ENCODE data around the gene SKOR2.
A peak's percentile ranks its signal among the peaks of the same experiment; 100 is the strongest.
"Not testable (repeated sequence)": the region's sequence is repeated elsewhere in the genome, so short reads cannot be mapped to it uniquely, and the experiment has no call there.

Gene SKOR2

DNA sequence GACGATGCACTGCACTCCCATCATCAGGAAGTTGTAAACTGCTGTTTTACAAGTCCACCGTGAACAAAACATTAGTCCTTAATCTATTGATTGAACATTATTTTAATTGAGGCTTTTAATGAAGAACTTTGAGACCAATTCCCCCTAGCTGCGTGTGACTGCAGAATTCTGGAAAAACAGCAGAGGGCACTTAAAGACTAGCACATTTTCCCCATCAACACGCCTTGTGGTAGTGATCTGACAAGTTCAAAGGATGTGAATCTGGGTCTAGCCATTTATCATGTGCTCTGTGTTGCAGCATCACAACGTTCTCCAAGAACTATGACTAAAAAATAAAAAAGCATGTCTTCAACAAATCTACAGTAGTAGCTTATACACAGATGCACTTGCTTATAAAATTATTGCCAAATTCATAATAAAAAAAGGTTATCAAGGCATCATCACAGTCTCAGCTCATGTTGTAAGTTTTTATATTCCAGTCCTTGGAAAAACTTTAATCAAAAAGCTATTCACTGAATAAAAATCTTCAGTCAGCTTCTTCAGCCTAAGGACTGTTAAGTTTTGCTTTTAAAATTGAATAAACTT lies 35.8 kb downstream of the SKOR2 start:
- no peak overlapping the region for H3K4me3 ChIP-seq (ENCODE audit: low read length)
- TF ChIP-seq, protein P1, sequence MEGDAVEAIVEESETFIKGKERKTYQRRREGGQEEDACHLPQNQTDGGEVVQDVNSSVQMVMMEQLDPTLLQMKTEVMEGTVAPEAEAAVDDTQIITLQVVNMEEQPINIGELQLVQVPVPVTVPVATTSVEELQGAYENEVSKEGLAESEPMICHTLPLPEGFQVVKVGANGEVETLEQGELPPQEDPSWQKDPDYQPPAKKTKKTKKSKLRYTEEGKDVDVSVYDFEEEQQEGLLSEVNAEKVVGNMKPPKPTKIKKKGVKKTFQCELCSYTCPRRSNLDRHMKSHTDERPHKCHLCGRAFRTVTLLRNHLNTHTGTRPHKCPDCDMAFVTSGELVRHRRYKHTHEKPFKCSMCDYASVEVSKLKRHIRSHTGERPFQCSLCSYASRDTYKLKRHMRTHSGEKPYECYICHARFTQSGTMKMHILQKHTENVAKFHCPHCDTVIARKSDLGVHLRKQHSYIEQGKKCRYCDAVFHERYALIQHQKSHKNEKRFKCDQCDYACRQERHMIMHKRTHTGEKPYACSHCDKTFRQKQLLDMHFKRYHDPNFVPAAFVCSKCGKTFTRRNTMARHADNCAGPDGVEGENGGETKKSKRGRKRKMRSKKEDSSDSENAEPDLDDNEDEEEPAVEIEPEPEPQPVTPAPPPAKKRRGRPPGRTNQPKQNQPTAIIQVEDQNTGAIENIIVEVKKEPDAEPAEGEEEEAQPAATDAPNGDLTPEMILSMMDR (conservative IDR thresholded peaks at IDR 0.05; ENCODE audit: low read depth, low read length), result peak; percentile 70
- peak; percentile 18 for DNase-seq (ENCODE audit: low read depth)

GRCh38 chr18:47209171-47209570 lies 42.3 kb downstream of the SKOR2 start:
- H3K4me3 ChIP-seq (ENCODE audit: low read length), result no peak overlapping the region
- TF ChIP-seq, protein P1 (conservative IDR thresholded peaks at IDR 0.05; ENCODE audit: low read depth, low read length), result no peak
- DNase-seq (ENCODE audit: low read depth), result no peak

DNA sequence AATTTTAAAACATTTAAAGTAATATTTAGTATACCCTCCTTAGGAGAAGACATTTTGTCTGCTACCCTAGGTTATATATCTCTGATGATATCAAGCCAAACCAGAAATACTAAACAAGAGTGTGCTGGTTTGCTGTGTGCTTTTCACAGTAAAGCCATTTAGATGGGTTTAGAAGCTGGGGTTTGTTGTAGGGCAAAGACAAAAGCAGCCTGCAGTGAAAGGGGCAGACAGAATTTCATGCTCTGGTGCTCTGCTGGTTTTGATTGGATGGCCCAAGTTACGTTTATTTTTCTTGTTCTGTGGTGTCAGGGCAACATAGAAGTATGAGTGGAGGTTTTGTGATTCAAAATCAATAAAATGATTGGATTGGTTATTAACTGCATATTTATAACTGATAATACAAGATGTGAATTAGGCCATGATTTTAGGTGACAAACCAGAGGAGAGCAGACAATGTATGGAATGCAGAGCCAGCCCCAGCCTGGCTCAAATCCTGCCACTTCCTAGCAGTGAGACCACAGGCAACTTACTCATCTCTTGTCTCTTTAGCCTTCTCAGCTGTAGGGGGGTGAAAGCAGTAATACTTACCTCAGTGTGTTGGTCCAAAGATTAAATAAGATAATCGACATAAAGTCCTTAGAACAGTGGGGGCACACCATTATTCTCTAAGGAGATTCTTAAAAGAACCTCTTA lies 44.4 kb downstream of the SKOR2 start:
- no peak overlapping the region for H3K4me3 ChIP-seq (ENCODE audit: low read length)
- TF ChIP-seq, protein P1 (conservative IDR thresholded peaks at IDR 0.05; ENCODE audit: low read depth, low read length), result no peak
- DNase-seq (ENCODE audit: low read depth), result no peak

- no peak overlapping the region for H3K4me3 ChIP-seq (ENCODE audit: low read length)
- TF ChIP-seq, protein P1 (conservative IDR thresholded peaks at IDR 0.05; ENCODE audit: low read depth, low read length), result peak; percentile 96
- no peak for DNase-seq (ENCODE audit: low read depth)
These were observed 46.4 kb downstream of the SKOR2 start for GRCh38 chr18:47204908-47205522.

GRCh38 chr18:47203626-47204464 lies 47.6 kb downstream of the SKOR2 start:
- no peak for DNase-seq (ENCODE audit: low read depth)
- H3K4me3 ChIP-seq (ENCODE audit: low read length), result no peak overlapping the region
- TF ChIP-seq, protein P1 (conservative IDR thresholded peaks at IDR 0.05; ENCODE audit: low read depth, low read length), result no peak

DNA sequence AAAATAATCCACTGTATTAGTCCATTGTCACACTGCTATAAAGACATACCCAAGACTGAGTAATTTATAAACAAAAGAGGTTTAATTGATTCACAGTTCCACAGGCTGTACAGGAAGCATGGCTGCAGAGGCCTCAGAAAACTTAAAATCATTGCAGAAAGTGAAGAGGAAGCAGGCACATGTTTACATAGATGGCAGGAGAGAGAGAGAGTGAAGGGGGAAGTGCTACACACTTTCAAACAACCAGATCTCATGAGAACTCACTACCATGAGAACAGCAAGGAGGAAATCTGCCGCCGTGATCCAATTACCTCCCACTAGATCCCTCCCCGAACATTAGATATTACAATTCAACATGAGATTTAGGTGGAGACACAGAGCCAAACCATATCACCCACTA lies 55.5 kb downstream of the SKOR2 start:
- H3K4me3 ChIP-seq (ENCODE audit: low read length); DNase-seq (ENCODE audit: low read depth): not testable (repeated sequence)

DNA sequence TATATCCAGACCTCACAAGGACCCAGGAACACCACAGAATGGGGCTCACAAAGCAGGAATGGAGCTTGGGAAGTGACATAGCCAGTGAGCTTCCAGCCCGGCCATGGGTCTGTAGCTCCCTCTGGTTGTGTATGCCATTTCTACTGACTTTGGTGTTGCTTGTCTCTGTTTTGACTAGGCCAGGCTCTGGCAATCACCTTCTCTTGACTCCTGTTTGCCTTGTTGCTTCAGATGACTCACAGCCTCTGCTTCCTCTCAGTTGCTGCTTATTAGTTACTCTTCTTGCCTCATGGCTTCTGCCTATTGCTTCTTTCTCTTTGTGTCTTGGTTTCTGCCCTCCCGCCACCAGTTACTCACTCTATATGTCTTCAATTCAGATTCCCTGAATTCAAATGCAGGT lies 59.5 kb downstream of the SKOR2 start:
- TF ChIP-seq, protein P1 (conservative IDR thresholded peaks at IDR 0.05; ENCODE audit: low read depth, low read length), result no peak
- H3K4me3 ChIP-seq (ENCODE audit: low read length), result no peak overlapping the region
- no peak for DNase-seq (ENCODE audit: low read depth)

Measured in retinal pigment epithelial cell (primary cell).